SK-N-MC (cell line): ENCODE data around the gene CYP21A2.

ENCODE experiments used
- EZH2 ChIP-seq: fragments of 200-600 bp; sonication (generic); IDR thresholded peaks from one replicate; pipeline ENCODE4 v1.6.1; 2017; ENCODE audit warnings: antibody characterized with exemption
- FOXP2 ChIP-seq: optimal IDR thresholded peaks from 2 replicates; pipeline ENCODE3; 2011; ENCODE audit warnings: mild to moderate bottlenecking, moderate library complexity; ENCODE audit not compliant: insufficient read depth; ENCODE audit errors: extremely low read length, control extremely low read depth
- POLR2AphosphoS5 ChIP-seq: IDR thresholded peaks from 2 replicates; pipeline ENCODE4 v1.6.1; 2012; ENCODE audit warnings: mild to moderate bottlenecking, low read depth, low read length, borderline replicate concordance

- TF ChIP-seq EZH2 (no peak), FOXP2 (no peak), POLR2AphosphoS5 (no peak)
These were observed 51.0 kb downstream of the CYP21A2 start for GRCh38 chr6:32089082-32089828.
